ENCODE results near the gene KRTAP13-2. TPM values are rescaled to one million over a fixed set of nuclear protein-coding genes. Genes with fewer than 3 reads are reported as not detected.

KRTAP13-2 gene
- total RNA-seq, 4 donors from 2014 or later: not detected

- H3K4me3 ChIP-seq (replicated peaks in 1 of 3): no peak overlapping the region
- no peaks in the 10 kb centered on the region for H3K9me3 ChIP-seq
- H3K4me1 ChIP-seq: no peaks in the 10 kb centered on the region
- TF ChIP-seq POLR2A (IDR thresholded peaks at IDR 0.05): no peak
- TF ChIP-seq CTCF (IDR thresholded peaks at IDR 0.05): no peak
- no peak for DNase-seq
- 41 to 44% methylated on average over 1 of the region's 1 CpG for WGBS, 2 donors
- H3K36me3 ChIP-seq: no peaks in the 10 kb centered on the region
- H3K27me3 ChIP-seq: no peaks in the 10 kb centered on the region
- intact Hi-C loops (cut with DNase I): no loop called here
- no peak overlapping the region for H3K27ac ChIP-seq
Measured at GRCh38 chr21:30382201-30382600, 10.1 kb upstream of the KRTAP13-2 start.

GRCh38 chr21:30355906-30356305, 16.2 kb downstream of the KRTAP13-2 start:
- Histone ChIP-seq H3K9me3 (no peaks in the 10 kb centered on the region), H3K27me3 (no peaks in the 10 kb centered on the region), H3K4me1 (no peaks in the 10 kb centered on the region), H3K4me3 (replicated peaks in 1 of 3) (no peak overlapping the region), H3K36me3 (no peaks in the 10 kb centered on the region), H3K27ac (no peak overlapping the region)
- TF ChIP-seq POLR2A (IDR thresholded peaks at IDR 0.05) (no peak), CTCF (IDR thresholded peaks at IDR 0.05) (no peak)
- WGBS, 2 donors: 54 to 65% methylated on average over 3 of the region's 3 CpGs
- no peak for DNase-seq
- intact Hi-C loops (cut with DNase I): no loop called here

GRCh38 chr21:30354308-30355005, 17.6 kb downstream of the KRTAP13-2 start:
- Histone ChIP-seq H3K4me1 (no peaks in the 10 kb centered on the region), H3K36me3 (no peaks in the 10 kb centered on the region), H3K27ac (no peak overlapping the region), H3K27me3 (no peaks in the 10 kb centered on the region), H3K9me3 (no peaks in the 10 kb centered on the region), H3K4me3 (replicated peaks in 1 of 3) (no peak overlapping the region)
- TF ChIP-seq POLR2A (IDR thresholded peaks at IDR 0.05) (no peak), CTCF (IDR thresholded peaks at IDR 0.05) (no peak)
- intact Hi-C loops (cut with DNase I): no loop called here
- 85 to 87% methylated on average over 1 of the region's 1 CpG for WGBS, 2 donors
- no peak for DNase-seq

GRCh38 chr21:30351534-30351933, 20.5 kb downstream of the KRTAP13-2 start:
- Histone ChIP-seq H3K36me3 (no peaks in the 10 kb centered on the region), H3K4me1 (no peaks in the 10 kb centered on the region), H3K4me3 (replicated peaks in 1 of 3) (no peak overlapping the region), H3K9me3 (no peaks in the 10 kb centered on the region), H3K27me3 (no peaks in the 10 kb centered on the region), H3K27ac (no peak overlapping the region)
- TF ChIP-seq CTCF (IDR thresholded peaks at IDR 0.05): no peak
- TF ChIP-seq POLR2A (IDR thresholded peaks at IDR 0.05): no peak
- 94 to 95% methylated on average over 1 of the region's 1 CpG for WGBS, 2 donors
- intact Hi-C loops (cut with DNase I): no loop called here
- no peak for DNase-seq

- H3K4me3 ChIP-seq (replicated peaks in 1 of 3): no peak overlapping the region
- H3K27me3 ChIP-seq: no peaks in the 10 kb centered on the region
- no peaks in the 10 kb centered on the region for H3K36me3 ChIP-seq
- H3K9me3 ChIP-seq: no peaks in the 10 kb centered on the region
- 63 to 68% methylated on average over 3 of the region's 3 CpGs for WGBS, 2 donors
- intact Hi-C loops (cut with DNase I): no loop called here
- DNase-seq: no peak
- TF ChIP-seq POLR2A (IDR thresholded peaks at IDR 0.05) (no peak), CTCF (IDR thresholded peaks at IDR 0.05) (no peak)
- H3K27ac ChIP-seq: no peak overlapping the region
- no peaks in the 10 kb centered on the region for H3K4me1 ChIP-seq
Measured at GRCh38 chr21:30349572-30349971, 22.5 kb downstream of the KRTAP13-2 start.
